Measurements from ENCODE around the gene CTNS.

GRCh38 chr17:3672571-3672970, 36.0 kb downstream of the CTNS start:
- no peak for TF ChIP-seq POLR2A (IDR thresholded peaks at IDR 0.05; ENCODE audit: borderline replicate concordance, extremely low read depth, insufficient read depth, insufficient read length)
- no peak for TF ChIP-seq CTCF (IDR thresholded peaks at IDR 0.05 in 2 of 3, conservative IDR thresholded peaks at IDR 0.05 in 1 of 3; ENCODE audit: borderline replicate concordance in 1 of 3, insufficient read depth in 1 of 3, low read depth in 2 of 3, low read length in 2 of 3)
- no peak for TF ChIP-seq POLR2AphosphoS5 (IDR thresholded peaks at IDR 0.05; ENCODE audit: low read depth, low read length)
- no peak for TF ChIP-seq SRF (IDR thresholded peaks at IDR 0.05; ENCODE audit: low read depth)
- TF ChIP-seq SIN3A (IDR thresholded peaks at IDR 0.05; ENCODE audit: low read depth) = no peak
- no peak for TF ChIP-seq REST (IDR thresholded peaks at IDR 0.05; ENCODE audit: low read depth)
- TF ChIP-seq CBX3 (IDR thresholded peaks at IDR 0.05; ENCODE audit: low read depth) = no peak

Data from HCT116 (cell line).